ENCODE measurements around the gene LGALS14.

LGALS14 gene

DNA sequence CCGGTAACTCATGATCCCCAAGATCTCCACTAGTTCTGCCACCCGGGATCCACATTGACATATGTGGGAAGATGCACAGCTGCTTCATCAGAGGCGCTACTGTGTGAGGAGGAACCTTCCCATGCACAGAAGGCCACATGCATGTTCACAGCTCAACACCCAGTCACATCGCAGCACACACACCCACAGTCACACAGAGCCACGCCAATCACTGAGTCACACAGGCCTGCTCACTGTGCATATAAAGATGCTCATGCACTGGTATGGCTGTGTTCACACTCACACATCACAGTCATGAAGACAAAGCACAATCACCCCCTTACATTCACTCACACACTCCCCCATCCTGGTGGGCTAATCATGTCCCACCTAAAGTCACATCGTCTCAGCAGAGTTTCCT, 23.8 kb downstream of the LGALS14 start:
- Histone ChIP-seq H3K4me1 (ENCODE audit: control insufficient read depth, insufficient read depth, low read length) (no peaks in the 10 kb centered on the region), H3K27ac (ENCODE audit: extremely low read depth, low read depth, low read length) (no peak overlapping the region), H3K9me3 (ENCODE audit: control insufficient read depth, insufficient read depth, low read depth, low read length) (no peaks in the 10 kb centered on the region), H3K4me3 (ENCODE audit: low read depth, low read length) (no peak overlapping the region), H3K36me3 (ENCODE audit: control insufficient read depth in 2 of 2, insufficient read depth in 1 of 2, low read length in 2 of 2) (no peaks in the 10 kb centered on the region)
- POLR2A ChIA-PET, result no interaction called here
- CTCF ChIA-PET, result interaction anchor here (1.4 kb wide), 1 partner anchor 39 kb away, joined by 6 read pairs; no protein-coding TSS in a partner anchor
- TF ChIP-seq ZNF10 (tag by site-specific recombination; IDR thresholded peaks at IDR 0.05), result no peak
- no peak for TF ChIP-seq PRDM2 (tag by site-specific recombination; IDR thresholded peaks at IDR 0.05; ENCODE audit: borderline replicate concordance)
- no peak for TF ChIP-seq ZNF830 (tag by site-specific recombination; IDR thresholded peaks at IDR 0.05; ENCODE audit: low read depth)
- TF ChIP-seq ZBTB8A (tag by site-specific recombination; IDR thresholded peaks at IDR 0.05), result no peak
- TF ChIP-seq SCRT1 (tag by site-specific recombination; IDR thresholded peaks at IDR 0.05; ENCODE audit: borderline replicate concordance), result no peak
- TF ChIP-seq SP3 (tag by site-specific recombination; IDR thresholded peaks at IDR 0.05), result no peak

- Histone ChIP-seq H3K4me3 (ENCODE audit: low read depth, low read length) (no peak overlapping the region), H3K4me1 (ENCODE audit: control insufficient read depth, insufficient read depth, low read length) (no peaks in the 10 kb centered on the region), H3K9me3 (ENCODE audit: control insufficient read depth, insufficient read depth, low read depth, low read length) (no peaks in the 10 kb centered on the region), H3K27ac (ENCODE audit: extremely low read depth, low read depth, low read length) (no peak overlapping the region), H3K36me3 (ENCODE audit: control insufficient read depth in 2 of 2, insufficient read depth in 1 of 2, low read length in 2 of 2) (no peaks in the 10 kb centered on the region)
- CTCF ChIA-PET, result interaction anchor here (0.7 to 1.6 kb wide), 4 partner anchors 10 to 178 kb away, joined by 3 to 4 read pairs (median 4); no protein-coding TSS in a partner anchor
- TF ChIP-seq ZNF121 (tag by site-specific recombination; IDR thresholded peaks at IDR 0.05), result no peak
- TF ChIP-seq, protein P1, sequence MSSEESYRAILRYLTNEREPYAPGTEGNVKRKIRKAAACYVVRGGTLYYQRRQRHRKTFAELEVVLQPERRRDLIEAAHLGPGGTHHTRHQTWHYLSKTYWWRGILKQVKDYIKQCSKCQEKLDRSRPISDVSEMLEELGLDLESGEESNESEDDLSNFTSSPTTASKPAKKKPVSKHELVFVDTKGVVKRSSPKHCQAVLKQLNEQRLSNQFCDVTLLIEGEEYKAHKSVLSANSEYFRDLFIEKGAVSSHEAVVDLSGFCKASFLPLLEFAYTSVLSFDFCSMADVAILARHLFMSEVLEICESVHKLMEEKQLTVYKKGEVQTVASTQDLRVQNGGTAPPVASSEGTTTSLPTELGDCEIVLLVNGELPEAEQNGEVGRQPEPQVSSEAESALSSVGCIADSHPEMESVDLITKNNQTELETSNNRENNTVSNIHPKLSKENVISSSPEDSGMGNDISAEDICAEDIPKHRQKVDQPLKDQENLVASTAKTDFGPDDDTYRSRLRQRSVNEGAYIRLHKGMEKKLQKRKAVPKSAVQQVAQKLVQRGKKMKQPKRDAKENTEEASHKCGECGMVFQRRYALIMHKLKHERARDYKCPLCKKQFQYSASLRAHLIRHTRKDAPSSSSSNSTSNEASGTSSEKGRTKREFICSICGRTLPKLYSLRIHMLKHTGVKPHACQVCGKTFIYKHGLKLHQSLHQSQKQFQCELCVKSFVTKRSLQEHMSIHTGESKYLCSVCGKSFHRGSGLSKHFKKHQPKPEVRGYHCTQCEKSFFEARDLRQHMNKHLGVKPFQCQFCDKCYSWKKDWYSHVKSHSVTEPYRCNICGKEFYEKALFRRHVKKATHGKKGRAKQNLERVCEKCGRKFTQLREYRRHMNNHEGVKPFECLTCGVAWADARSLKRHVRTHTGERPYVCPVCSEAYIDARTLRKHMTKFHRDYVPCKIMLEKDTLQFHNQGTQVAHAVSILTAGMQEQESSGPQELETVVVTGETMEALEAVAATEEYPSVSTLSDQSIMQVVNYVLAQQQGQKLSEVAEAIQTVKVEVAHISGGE (tag by site-specific recombination; conservative IDR thresholded peaks at IDR 0.05; ENCODE audit: low read depth), result no peak
- no peak for TF ChIP-seq YY2 (tag by site-specific recombination; IDR thresholded peaks at IDR 0.05)
- no peak for TF ChIP-seq GFI1B (tag by site-specific recombination; IDR thresholded peaks at IDR 0.05)
- TF ChIP-seq ZNF335 (tag by site-specific recombination; conservative IDR thresholded peaks at IDR 0.05), result no peak
- TF ChIP-seq BCL11B (tag by site-specific recombination; IDR thresholded peaks at IDR 0.05; ENCODE audit: low read depth), result no peak
- POLR2A ChIA-PET, result interaction anchor here (0.5 kb wide), 1 partner anchor 273 kb away, joined by 4 read pairs; no protein-coding TSS in a partner anchor
Observed at GRCh38 chr19:39729594-39729993, 25.3 kb downstream of the LGALS14 start.

- CTCF ChIA-PET, result interaction anchor here (0.6 to 0.8 kb wide), 2 partner anchors 23 to 817 kb away, joined by 3 read pairs; no protein-coding TSS in a partner anchor
- POLR2A ChIA-PET, result no interaction called here
Observed at GRCh38 chr19:39731685-39732084, 27.4 kb downstream of the LGALS14 start.

More at GRCh38 chr19:39731685-39732084, 27.4 kb downstream of the LGALS14 start:
- H3K4me3 ChIP-seq (ENCODE audit: low read depth, low read length), result no peak overlapping the region
- no peaks in the 10 kb centered on the region for H3K9me3 ChIP-seq (ENCODE audit: control insufficient read depth, insufficient read depth, low read depth, low read length)
- H3K4me1 ChIP-seq (ENCODE audit: control insufficient read depth, insufficient read depth, low read length), result no peaks in the 10 kb centered on the region
- no peak overlapping the region for H3K27ac ChIP-seq (ENCODE audit: extremely low read depth, low read depth, low read length)
- no peak for TF ChIP-seq ZNF629 (tag by site-specific recombination; IDR thresholded peaks at IDR 0.05)
- TF ChIP-seq ZNF280C (tag by site-specific recombination; IDR thresholded peaks at IDR 0.05), result no peak
- no peaks in the 10 kb centered on the region for H3K36me3 ChIP-seq (ENCODE audit: control insufficient read depth in 2 of 2, insufficient read depth in 1 of 2, low read length in 2 of 2)

All from HEK293 (cell line).